ENCODE results near the gene PCOLCE2. TPM values are rescaled to one million over a fixed set of nuclear protein-coding genes. Genes with fewer than 3 reads are reported as not detected.

Gene PCOLCE2
- total and polyA plus RNA-seq, 10 of the 15 experiments (the other 5 are each of a cell fraction or from before 2014, with no cell fraction given) = 0.11 to 7.6 (median 0.40) TPM

- DNase-seq (ENCODE audit: low read depth, low spot score) (no peak), ATAC-seq (no peak), FAIRE-seq (no peak)
- Histone ChIP-seq H3K4me3 (no peak overlapping the region), H3K4me2 (ENCODE audit: control insufficient read depth, insufficient read depth) (no peak overlapping the region), H3K79me2 (ENCODE audit: control insufficient read depth, insufficient read depth, low read length) (no peaks in the 10 kb centered on the region), H4K20me1 (ENCODE audit: control insufficient read depth, insufficient read depth) (no peaks in the 10 kb centered on the region; the same call in 1 of the 2 replicates), H2AFZ (ENCODE audit: control insufficient read depth, low read depth, low read length) (no peak overlapping the region), H3K4me1 (ENCODE audit: control insufficient read depth, insufficient read depth, low read length) (no peaks in the 10 kb centered on the region), H3K27ac (ENCODE audit: control insufficient read depth, insufficient read depth) (no peak overlapping the region), H3K27me3 (replicated peaks in 1 of 2; ENCODE audit: control insufficient read depth in 2 of 2, insufficient read depth in 2 of 2, low read length in 1 of 2) (no peaks in the 10 kb centered on the region), H3K36me3 (ENCODE audit: control insufficient read depth in 2 of 2, insufficient read depth in 2 of 2, low read length in 1 of 2) (no peaks in the 10 kb centered on the region), H3K9me3 (replicated peaks; ENCODE audit: control insufficient read depth, insufficient read depth, low read length) (no peaks in the 10 kb centered on the region), H3K9ac (ENCODE audit: control insufficient read depth, insufficient read depth, low read length) (no peak overlapping the region)
- in situ Hi-C loops (cut with MboI) (no loop called here), intact Hi-C loops (cut with micrococcal nuclease; ENCODE audit: unreplicated experiment) (no loop called here)
- ChIA-PET POLR2A (no interaction called here), SMC1A (ENCODE audit: uncharacterized antibody, unreplicated experiment) (interaction anchor here (2.9 kb wide), 1 partner anchor 20 kb away, joined by 9 read pairs; no protein-coding TSS in a partner anchor), CTCF (interaction anchor here (1.0 to 2.3 kb wide), 2 partner anchors 16 to 20 kb away, joined by 4 to 11 read pairs; no protein-coding TSS in a partner anchor), RAD21 (ENCODE audit: unreplicated experiment) (no interaction called here)
- WGBS (ENCODE audit: insufficient coverage, insufficient replicate concordance, low lambda C conversion rate, missing lambda C conversion rate) = 83% methylated on average over 3 of the region's 3 CpGs
- BruUV-seq (replicated peaks) = no TSS peak
- TF ChIP-seq EGR1 (IDR thresholded peaks at IDR 0.05; ENCODE audit: borderline replicate concordance in 1 of 2, low read depth in 2 of 2, low read length in 2 of 2) (no peak), SREBF2 (IDR thresholded peaks at IDR 0.05; ENCODE audit: low read length) (no peak), E2F4 (IDR thresholded peaks at IDR 0.05; ENCODE audit: low read depth, low read length) (no peak), PKNOX1 (IDR thresholded peaks at IDR 0.05) (no peak), LARP7 (IDR thresholded peaks at IDR 0.05) (no peak), NFXL1 (IDR thresholded peaks at IDR 0.05; ENCODE audit: borderline replicate concordance) (no peak), NKRF (conservative IDR thresholded peaks at IDR 0.05) (no peak), SIX5 (IDR thresholded peaks at IDR 0.05; ENCODE audit: low read depth, low read length, severe bottlenecking) (no peak), BCL11A (IDR thresholded peaks at IDR 0.05; ENCODE audit: low read depth, low read length) (no peak), IRF3 (IDR thresholded peaks at IDR 0.05) (no peak), SUZ12 (IDR thresholded peaks at IDR 0.05; ENCODE audit: unreplicated experiment) (no peak), FOS (IDR thresholded peaks at IDR 0.05; ENCODE audit: borderline replicate concordance, extremely low read depth, insufficient read length) (no peak), NR2C1 (IDR thresholded peaks at IDR 0.05) (no peak), ZNF384 (IDR thresholded peaks at IDR 0.05; ENCODE audit: borderline replicate concordance, low read depth, low read length) (no peak), MYB (IDR thresholded peaks at IDR 0.05; ENCODE audit: borderline replicate concordance, low read depth, low read length) (no peak), RELA (IDR thresholded peaks at IDR 0.05; ENCODE audit: borderline replicate concordance, partially characterized antibody) (no peak), ELK1 (IDR thresholded peaks at IDR 0.05; ENCODE audit: low read depth, low read length) (no peak)
These were observed 79.6 kb downstream of the PCOLCE2 start for GRCh38 chr3:142809259-142809658.

All from GM12878 (cell line).